WTC11 (cell line): ENCODE measurements around the gene BRIX1. TPM values are rescaled to one million over a fixed set of nuclear protein-coding genes. Genes with fewer than 3 reads are reported as not detected.

Experiments
- ATAC-seq: fragments of 200-7000 bp; cut with Tn5 transposase; 2 replicates; pipeline ENCODE4 v1.10.0; 2021; ENCODE audit warnings: mild to moderate bottlenecking, moderate library complexity
- CTCF ChIA-PET: fragments of 300-600 bp; sonication (Branson Sonifier 250); formaldehyde crosslinking; loops from one replicate; lab custom pipeline; 2021; ENCODE audit warnings: antibody characterized with exemption; lab: Charles Lee
- POLR2A ChIA-PET: fragments of 350-600 bp; sonication (Branson Sonifier 250); formaldehyde crosslinking; loops from one replicate; lab custom pipeline; 2021; ENCODE audit warnings: antibody characterized with exemption; lab: Charles Lee
- DNase-seq: peaks from one replicate; pipeline ENCODE4 v3.0.0; 2021; ENCODE audit warnings: low spot score
- H3K27ac Mint-ChIP-seq: 2 replicates; pipeline ENCODE4 v1.8.0; 2021; ENCODE audit warnings: mixed read lengths
- H3K27me3 Mint-ChIP-seq: 2 replicates; pipeline ENCODE4 v1.8.0; 2021; ENCODE audit warnings: low read depth, mild to moderate bottlenecking, moderate library complexity, mixed read lengths
- H3K36me3 Mint-ChIP-seq: 2 replicates; pipeline ENCODE4 v1.8.0; 2021; ENCODE audit warnings: mixed read lengths
- H3K4me1 Mint-ChIP-seq: 2 replicates; pipeline ENCODE4 v1.8.0; 2022; ENCODE audit warnings: mixed read lengths
- H3K4me3 Mint-ChIP-seq: 2 replicates; pipeline ENCODE4 v1.8.0; 2021; ENCODE audit warnings: mild to moderate bottlenecking, moderate library complexity, mixed read lengths
- H3K9me3 Mint-ChIP-seq: 2 replicates; pipeline ENCODE4 v1.8.0; 2021; ENCODE audit warnings: mixed read lengths
- AFF4 ChIP-seq: sonication (generic); formaldehyde crosslinking; IDR thresholded peaks from 2 replicates; pipeline ENCODE4 v1.8.1; 2023; ENCODE audit warnings: mild to moderate bottlenecking, missing genetic modification reagents, borderline replicate concordance
- CREB1 ChIP-seq: sonication (generic); formaldehyde crosslinking; IDR thresholded peaks from 2 replicates; pipeline ENCODE4 v1.8.0; 2023; ENCODE audit warnings: mild to moderate bottlenecking, missing genetic modification reagents
- CTCF ChIP-seq: fragments of 200-600 bp; IDR thresholded peaks from 2 replicates; pipeline ENCODE4 v1.8.0; 2022; ENCODE audit warnings: antibody characterized with exemption
- FOXJ3 ChIP-seq: sonication (generic); formaldehyde crosslinking; IDR thresholded peaks from 2 replicates; pipeline ENCODE4 v1.9.0; 2021; ENCODE audit warnings: missing genetic modification reagents, mild to moderate bottlenecking, borderline replicate concordance
- GTF2I ChIP-seq: fragments of 250-450 bp; sonication (Bioruptor Pico); conservative IDR thresholded peaks from 2 replicates; pipeline ENCODE4 v1.4.0; 2021; ENCODE audit warnings: mild to moderate bottlenecking
- HMGA2 ChIP-seq: fragments of 250-450 bp; sonication (Bioruptor Pico); IDR thresholded peaks from 2 replicates; pipeline ENCODE4 v1.4.0; 2021; ENCODE audit warnings: mild to moderate bottlenecking, moderate library complexity
- KAT7 ChIP-seq: sonication (generic); formaldehyde crosslinking; IDR thresholded peaks from 2 replicates; pipeline ENCODE4 v1.8.1; 2023; ENCODE audit warnings: missing genetic modification reagents, mild to moderate bottlenecking, borderline replicate concordance
- NR2C2 ChIP-seq: sonication (generic); formaldehyde crosslinking; IDR thresholded peaks from 2 replicates; pipeline ENCODE4 v1.8.0; 2022; ENCODE audit warnings: mild to moderate bottlenecking, missing genetic modification reagents
- NR3C1 ChIP-seq: sonication (generic); formaldehyde crosslinking; conservative IDR thresholded peaks from 2 replicates; pipeline ENCODE4 v1.8.1; 2023; ENCODE audit warnings: low read depth, mild to moderate bottlenecking, missing genetic modification reagents
- PRRX2 ChIP-seq: fragments of 250-450 bp; sonication (Bioruptor Pico); IDR thresholded peaks from 2 replicates; pipeline ENCODE4 v1.8.0; 2021; ENCODE audit warnings: mild to moderate bottlenecking
- RELA ChIP-seq: sonication (generic); formaldehyde crosslinking; IDR thresholded peaks from 2 replicates; pipeline ENCODE4 v1.8.1; 2022; ENCODE audit warnings: missing genetic modification reagents, mild to moderate bottlenecking, borderline replicate concordance
- TCF7 ChIP-seq: sonication (generic); formaldehyde crosslinking; IDR thresholded peaks from 2 replicates; pipeline ENCODE4 v1.8.0; 2022; ENCODE audit warnings: mild to moderate bottlenecking, low read depth, missing genetic modification reagents, moderate library complexity
- TEAD1 ChIP-seq: sonication (generic); formaldehyde crosslinking; IDR thresholded peaks from 2 replicates; pipeline ENCODE4 v1.8.0; 2022; ENCODE audit warnings: mild to moderate bottlenecking, missing genetic modification reagents
- TEAD4 ChIP-seq: sonication (generic); formaldehyde crosslinking; IDR thresholded peaks from 2 replicates; pipeline ENCODE4 v1.8.0; 2022; ENCODE audit warnings: mild to moderate bottlenecking, missing genetic modification reagents
- ZBTB21 ChIP-seq: sonication (generic); formaldehyde crosslinking; IDR thresholded peaks from 2 replicates; pipeline ENCODE4 v1.8.1; 2023; ENCODE audit warnings: mild to moderate bottlenecking, missing genetic modification reagents, borderline replicate concordance
- ZNF263 ChIP-seq: sonication (generic); formaldehyde crosslinking; IDR thresholded peaks from 2 replicates; pipeline ENCODE4 v1.8.1; 2022; ENCODE audit warnings: low read depth, mild to moderate bottlenecking, moderate library complexity, missing genetic modification reagents
- ZNF423 ChIP-seq: fragments of 250-450 bp; sonication (Bioruptor Pico); IDR thresholded peaks from 2 replicates; pipeline ENCODE4 v2.1.2; 2022; ENCODE audit warnings: mild to moderate bottlenecking, moderate library complexity
- ZNF671 ChIP-seq: fragments of 250-450 bp; sonication (Bioruptor Pico); IDR thresholded peaks from 2 replicates; pipeline ENCODE4 v1.8.0; 2021; ENCODE audit warnings: mild to moderate bottlenecking
- total RNA-seq: library from RNA; stranded (reverse); gene quantifications from 3 replicates; pipeline ENCODE4 v1.2.3, GENCODE V29; 2021
- TF ChIP-seq, protein P1 (sequence below): sonication (generic); formaldehyde crosslinking; IDR thresholded peaks from 2 replicates; pipeline ENCODE4 v1.8.0; 2023; ENCODE audit warnings: missing genetic modification reagents
- TF ChIP-seq, protein P2 (sequence below): sonication (generic); formaldehyde crosslinking; IDR thresholded peaks from 2 replicates; pipeline ENCODE4 v1.8.1; 2023; ENCODE audit warnings: mild to moderate bottlenecking, missing genetic modification reagents, moderate library complexity
- TF ChIP-seq, protein P3 (sequence below): fragments of 250-450 bp; sonication (Bioruptor Pico); IDR thresholded peaks from 2 replicates; pipeline ENCODE4 v1.9.0; 2021; ENCODE audit warnings: mild to moderate bottlenecking
- TF ChIP-seq, protein P4 (sequence below): sonication (generic); formaldehyde crosslinking; conservative IDR thresholded peaks from 2 replicates; pipeline ENCODE4 v1.8.1; 2023; ENCODE audit warnings: mild to moderate bottlenecking, low read depth, missing genetic modification reagents, moderate library complexity

Gene BRIX1
- total RNA-seq, 1 experiment from 2014 or later: 57.3 TPM

DNA sequence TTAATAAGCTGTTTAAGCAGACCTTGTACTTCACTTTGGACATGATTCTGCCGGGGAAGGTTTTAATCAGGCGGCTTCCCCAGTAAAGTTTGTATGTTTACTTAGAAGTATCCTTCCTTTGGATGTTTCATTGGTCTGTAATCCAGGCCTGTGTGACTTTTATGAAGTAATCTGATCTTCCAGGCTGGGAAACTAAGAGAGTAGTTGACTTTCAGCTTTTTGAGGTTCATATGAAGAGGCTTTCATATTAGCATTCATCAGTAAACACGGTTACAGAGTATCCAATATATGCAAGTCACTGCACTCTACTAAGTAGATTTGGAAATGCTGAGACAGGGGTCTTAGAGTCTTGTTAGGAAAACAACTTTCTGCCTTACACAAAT is 14.9 kb downstream of the BRIX1 start (continued):
- TF ChIP-seq PRRX2 (CRISPR knock-in tag): no peak
- TF ChIP-seq, protein P1, sequence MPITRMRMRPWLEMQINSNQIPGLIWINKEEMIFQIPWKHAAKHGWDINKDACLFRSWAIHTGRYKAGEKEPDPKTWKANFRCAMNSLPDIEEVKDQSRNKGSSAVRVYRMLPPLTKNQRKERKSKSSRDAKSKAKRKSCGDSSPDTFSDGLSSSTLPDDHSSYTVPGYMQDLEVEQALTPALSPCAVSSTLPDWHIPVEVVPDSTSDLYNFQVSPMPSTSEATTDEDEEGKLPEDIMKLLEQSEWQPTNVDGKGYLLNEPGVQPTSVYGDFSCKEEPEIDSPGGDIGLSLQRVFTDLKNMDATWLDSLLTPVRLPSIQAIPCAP (CRISPR knock-in tag): no peak

- Mint-ChIP-seq H3K27me3 (no peaks in the 10 kb centered on the region), H3K36me3 (peaks cover 24% of the 10 kb centered on the region), H3K27ac (peak overlapping the region; percentile 98), H3K9me3 (no peaks in the 10 kb centered on the region), H3K4me1 (peaks cover 19% of the 10 kb centered on the region), H3K4me3 (peak overlapping the region; percentile 97)
- no peak for TF ChIP-seq ZBTB21 (CRISPR knock-in tag)
- TF ChIP-seq KAT7 (CRISPR knock-in tag): no peak
- TF ChIP-seq TEAD1 (CRISPR knock-in tag): no peak
- no peak for TF ChIP-seq AFF4 (CRISPR knock-in tag)
- no peak for TF ChIP-seq FOXJ3 (CRISPR knock-in tag)
- no peak for TF ChIP-seq ZNF423
- no peak for TF ChIP-seq ZNF671 (CRISPR knock-in tag)
- TF ChIP-seq ZNF263 (CRISPR knock-in tag): no peak
- ATAC-seq (no peak), DNase-seq (no peak)
- CTCF ChIA-PET: interaction anchor here (2.1 to 2.8 kb wide), 3 partner anchors 16 to 456 kb away, joined by 8 to 19 read pairs (median 11); partner anchors contain the start of genes BRIX1 and RAD1
- POLR2A ChIA-PET: interaction anchor here (0.7 to 3.2 kb wide), 3 partner anchors 16 to 456 kb away, joined by 3 to 59 read pairs (median 16); partner anchors contain the start of genes BRIX1 and RAD1
Measured at GRCh38 chr5:34930870-34931269, 15.4 kb downstream of the BRIX1 start.

- ATAC-seq: no peak
- peaks cover 34% of the 10 kb centered on the region for H3K36me3 Mint-ChIP-seq
- H3K4me1 Mint-ChIP-seq: peaks cover 19% of the 10 kb centered on the region
- H3K27me3 Mint-ChIP-seq: no peaks in the 10 kb centered on the region
- H3K27ac Mint-ChIP-seq: no peak overlapping the region
- no peak overlapping the region for H3K4me3 Mint-ChIP-seq
- POLR2A ChIA-PET: no interaction called here
- DNase-seq: no peak
- CTCF ChIA-PET: no interaction called here
- no peaks in the 10 kb centered on the region for H3K9me3 Mint-ChIP-seq
- no peak for TF ChIP-seq HMGA2 (CRISPR knock-in tag)
- TF ChIP-seq, protein P2, sequence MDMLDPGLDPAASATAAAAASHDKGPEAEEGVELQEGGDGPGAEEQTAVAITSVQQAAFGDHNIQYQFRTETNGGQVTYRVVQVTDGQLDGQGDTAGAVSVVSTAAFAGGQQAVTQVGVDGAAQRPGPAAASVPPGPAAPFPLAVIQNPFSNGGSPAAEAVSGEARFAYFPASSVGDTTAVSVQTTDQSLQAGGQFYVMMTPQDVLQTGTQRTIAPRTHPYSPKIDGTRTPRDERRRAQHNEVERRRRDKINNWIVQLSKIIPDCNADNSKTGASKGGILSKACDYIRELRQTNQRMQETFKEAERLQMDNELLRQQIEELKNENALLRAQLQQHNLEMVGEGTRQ (CRISPR knock-in tag): no peak
- no peak for TF ChIP-seq GTF2I (CRISPR knock-in tag)
- TF ChIP-seq TCF7: no peak
- TF ChIP-seq CTCF: no peak
- TF ChIP-seq RELA (CRISPR knock-in tag): no peak
- TF ChIP-seq TEAD4 (CRISPR knock-in tag): no peak
- TF ChIP-seq, protein P3, sequence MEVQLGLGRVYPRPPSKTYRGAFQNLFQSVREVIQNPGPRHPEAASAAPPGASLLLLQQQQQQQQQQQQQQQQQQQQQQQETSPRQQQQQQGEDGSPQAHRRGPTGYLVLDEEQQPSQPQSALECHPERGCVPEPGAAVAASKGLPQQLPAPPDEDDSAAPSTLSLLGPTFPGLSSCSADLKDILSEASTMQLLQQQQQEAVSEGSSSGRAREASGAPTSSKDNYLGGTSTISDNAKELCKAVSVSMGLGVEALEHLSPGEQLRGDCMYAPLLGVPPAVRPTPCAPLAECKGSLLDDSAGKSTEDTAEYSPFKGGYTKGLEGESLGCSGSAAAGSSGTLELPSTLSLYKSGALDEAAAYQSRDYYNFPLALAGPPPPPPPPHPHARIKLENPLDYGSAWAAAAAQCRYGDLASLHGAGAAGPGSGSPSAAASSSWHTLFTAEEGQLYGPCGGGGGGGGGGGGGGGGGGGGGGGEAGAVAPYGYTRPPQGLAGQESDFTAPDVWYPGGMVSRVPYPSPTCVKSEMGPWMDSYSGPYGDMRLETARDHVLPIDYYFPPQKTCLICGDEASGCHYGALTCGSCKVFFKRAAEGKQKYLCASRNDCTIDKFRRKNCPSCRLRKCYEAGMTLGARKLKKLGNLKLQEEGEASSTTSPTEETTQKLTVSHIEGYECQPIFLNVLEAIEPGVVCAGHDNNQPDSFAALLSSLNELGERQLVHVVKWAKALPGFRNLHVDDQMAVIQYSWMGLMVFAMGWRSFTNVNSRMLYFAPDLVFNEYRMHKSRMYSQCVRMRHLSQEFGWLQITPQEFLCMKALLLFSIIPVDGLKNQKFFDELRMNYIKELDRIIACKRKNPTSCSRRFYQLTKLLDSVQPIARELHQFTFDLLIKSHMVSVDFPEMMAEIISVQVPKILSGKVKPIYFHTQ (CRISPR knock-in tag): no peak
- no peak for TF ChIP-seq NR3C1 (CRISPR knock-in tag)
- TF ChIP-seq, protein P4, sequence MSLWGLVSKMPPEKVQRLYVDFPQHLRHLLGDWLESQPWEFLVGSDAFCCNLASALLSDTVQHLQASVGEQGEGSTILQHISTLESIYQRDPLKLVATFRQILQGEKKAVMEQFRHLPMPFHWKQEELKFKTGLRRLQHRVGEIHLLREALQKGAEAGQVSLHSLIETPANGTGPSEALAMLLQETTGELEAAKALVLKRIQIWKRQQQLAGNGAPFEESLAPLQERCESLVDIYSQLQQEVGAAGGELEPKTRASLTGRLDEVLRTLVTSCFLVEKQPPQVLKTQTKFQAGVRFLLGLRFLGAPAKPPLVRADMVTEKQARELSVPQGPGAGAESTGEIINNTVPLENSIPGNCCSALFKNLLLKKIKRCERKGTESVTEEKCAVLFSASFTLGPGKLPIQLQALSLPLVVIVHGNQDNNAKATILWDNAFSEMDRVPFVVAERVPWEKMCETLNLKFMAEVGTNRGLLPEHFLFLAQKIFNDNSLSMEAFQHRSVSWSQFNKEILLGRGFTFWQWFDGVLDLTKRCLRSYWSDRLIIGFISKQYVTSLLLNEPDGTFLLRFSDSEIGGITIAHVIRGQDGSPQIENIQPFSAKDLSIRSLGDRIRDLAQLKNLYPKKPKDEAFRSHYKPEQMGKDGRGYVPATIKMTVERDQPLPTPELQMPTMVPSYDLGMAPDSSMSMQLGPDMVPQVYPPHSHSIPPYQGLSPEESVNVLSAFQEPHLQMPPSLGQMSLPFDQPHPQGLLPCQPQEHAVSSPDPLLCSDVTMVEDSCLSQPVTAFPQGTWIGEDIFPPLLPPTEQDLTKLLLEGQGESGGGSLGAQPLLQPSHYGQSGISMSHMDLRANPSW (CRISPR knock-in tag): no peak
- TF ChIP-seq NR2C2: no peak
- no peak for TF ChIP-seq CREB1 (CRISPR knock-in tag)
- no peak for TF ChIP-seq FOXJ3 (CRISPR knock-in tag)
Measured at GRCh38 chr5:34932947-34933346, 17.4 kb downstream of the BRIX1 start.
